Neural cell (in vitro differentiated cells): ENCODE data around the gene ATP5ME.

ENCODE experiments used
- CTCF ChIP-seq: fragments of 450-650 bp; IDR thresholded peaks from 2 replicates; pipeline ENCODE4 v1.5.1; 2014; ENCODE audit warnings: antibody characterized with exemption, mild to moderate bottlenecking, moderate library complexity; ENCODE audit not compliant: poor library complexity, severe bottlenecking
- EZH2 ChIP-seq: fragments of 200-600, 300-800 bp; shearing (Covaris generic), sonication (generic); IDR thresholded peaks from 2 replicates; pipeline ENCODE4 v1.6.1; 2014; ENCODE audit warnings: antibody characterized with exemption, low read length, borderline replicate concordance, mild to moderate bottlenecking; ENCODE audit not compliant: insufficient read depth, poor library complexity, severe bottlenecking
- SMC3 ChIP-seq: fragments of 450-650 bp; conservative IDR thresholded peaks from 2 replicates; pipeline ENCODE4 v1.6.1; 2014; ENCODE audit warnings: antibody characterized with exemption, mild to moderate bottlenecking, moderate library complexity; ENCODE audit not compliant: poor library complexity
- TF ChIP-seq, protein P1 (sequence below): IDR thresholded peaks from 2 replicates; pipeline ENCODE4 v1.6.1; 2012; ENCODE audit warnings: borderline replicate concordance

- TF ChIP-seq, protein P1, sequence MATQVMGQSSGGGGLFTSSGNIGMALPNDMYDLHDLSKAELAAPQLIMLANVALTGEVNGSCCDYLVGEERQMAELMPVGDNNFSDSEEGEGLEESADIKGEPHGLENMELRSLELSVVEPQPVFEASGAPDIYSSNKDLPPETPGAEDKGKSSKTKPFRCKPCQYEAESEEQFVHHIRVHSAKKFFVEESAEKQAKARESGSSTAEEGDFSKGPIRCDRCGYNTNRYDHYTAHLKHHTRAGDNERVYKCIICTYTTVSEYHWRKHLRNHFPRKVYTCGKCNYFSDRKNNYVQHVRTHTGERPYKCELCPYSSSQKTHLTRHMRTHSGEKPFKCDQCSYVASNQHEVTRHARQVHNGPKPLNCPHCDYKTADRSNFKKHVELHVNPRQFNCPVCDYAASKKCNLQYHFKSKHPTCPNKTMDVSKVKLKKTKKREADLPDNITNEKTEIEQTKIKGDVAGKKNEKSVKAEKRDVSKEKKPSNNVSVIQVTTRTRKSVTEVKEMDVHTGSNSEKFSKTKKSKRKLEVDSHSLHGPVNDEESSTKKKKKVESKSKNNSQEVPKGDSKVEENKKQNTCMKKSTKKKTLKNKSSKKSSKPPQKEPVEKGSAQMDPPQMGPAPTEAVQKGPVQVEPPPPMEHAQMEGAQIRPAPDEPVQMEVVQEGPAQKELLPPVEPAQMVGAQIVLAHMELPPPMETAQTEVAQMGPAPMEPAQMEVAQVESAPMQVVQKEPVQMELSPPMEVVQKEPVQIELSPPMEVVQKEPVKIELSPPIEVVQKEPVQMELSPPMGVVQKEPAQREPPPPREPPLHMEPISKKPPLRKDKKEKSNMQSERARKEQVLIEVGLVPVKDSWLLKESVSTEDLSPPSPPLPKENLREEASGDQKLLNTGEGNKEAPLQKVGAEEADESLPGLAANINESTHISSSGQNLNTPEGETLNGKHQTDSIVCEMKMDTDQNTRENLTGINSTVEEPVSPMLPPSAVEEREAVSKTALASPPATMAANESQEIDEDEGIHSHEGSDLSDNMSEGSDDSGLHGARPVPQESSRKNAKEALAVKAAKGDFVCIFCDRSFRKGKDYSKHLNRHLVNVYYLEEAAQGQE, result no peak
- TF ChIP-seq SMC3 (no peak), CTCF (no peak), EZH2 (no peak)
These were observed 26.6 kb upstream of the ATP5ME start for GRCh38 chr4:700587-701264.
